Measurements from ENCODE around the gene CST7. TPM values are rescaled to one million over a fixed set of nuclear protein-coding genes. Genes with fewer than 3 reads are reported as not detected.

Gene CST7
- total and polyA plus RNA-seq, 3 donors from 2014 or later = 0.56 to 4.1 TPM; not detected in 1

GRCh38 chr20:24981282-24981681, 32.2 kb downstream of the CST7 start:
- Histone ChIP-seq H3K36me3 (ENCODE audit: low read depth, missing control alignments) (no peaks in the 10 kb centered on the region), H3K4me1 (peaks cover 62% of the 10 kb centered on the region), H3K27ac (peak overlapping the region in 1 of 2 donors; percentile 5), H3K9me3 (no peaks in the 10 kb centered on the region), H3K27me3 (no peaks in the 10 kb centered on the region), H3K4me3 (no peak overlapping the region)
- no peak for DNase-seq
- WGBS, 2 donors = 57 to 65% methylated on average over 4 of the region's 4 CpGs
- TF ChIP-seq POLR2A (IDR thresholded peaks at IDR 0.05) = no peak
- TF ChIP-seq CTCF (IDR thresholded peaks at IDR 0.05) = no peak
- intact Hi-C loops (cut with DNase I; ENCODE audit: low total_unique reads) = no loop called here

GRCh38 chr20:24981790-24982189, 32.7 kb downstream of the CST7 start:
- 81 to 84% methylated on average over 3 of the region's 3 CpGs for WGBS, 2 donors
- no peaks in the 10 kb centered on the region for H3K36me3 ChIP-seq (ENCODE audit: low read depth, missing control alignments)
- H3K4me1 ChIP-seq = peaks cover 64% of the 10 kb centered on the region
- H3K27me3 ChIP-seq = no peaks in the 10 kb centered on the region
- TF ChIP-seq CTCF (IDR thresholded peaks at IDR 0.05) (no peak), POLR2A (IDR thresholded peaks at IDR 0.05) (no peak)
- peak overlapping the region in 1 of 2 donors; percentile 5 for H3K27ac ChIP-seq
- no peak overlapping the region for H3K4me3 ChIP-seq
- no peaks in the 10 kb centered on the region for H3K9me3 ChIP-seq
- intact Hi-C loops (cut with DNase I; ENCODE audit: low total_unique reads) = no loop called here
- DNase-seq = peak; percentile 35

- DNase-seq = peak; percentile 34
Measured at GRCh38 chr20:24983896-24984295, 34.8 kb downstream of the CST7 start.

GRCh38 chr20:24984961-24985640, 36.0 kb downstream of the CST7 start:
- H3K4me3 ChIP-seq = no peak overlapping the region
- TF ChIP-seq POLR2A (IDR thresholded peaks at IDR 0.05) = no peak
- intact Hi-C loops (cut with DNase I; ENCODE audit: low total_unique reads) = no loop called here
- DNase-seq = no peak
- H3K4me1 ChIP-seq = peaks cover 47% of the 10 kb centered on the region
- no peaks in the 10 kb centered on the region for H3K36me3 ChIP-seq (ENCODE audit: low read depth, missing control alignments)
- H3K27ac ChIP-seq = peak overlapping the region; percentile 24 to 46
- H3K27me3 ChIP-seq = no peaks in the 10 kb centered on the region
- 67 to 75% methylated on average over 3 of the region's 3 CpGs for WGBS, 2 donors
- no peaks in the 10 kb centered on the region for H3K9me3 ChIP-seq

More at GRCh38 chr20:24983896-24984295, 34.8 kb downstream of the CST7 start:
- H3K4me3 ChIP-seq = no peak overlapping the region
- WGBS, 2 donors = 68 to 73% methylated on average over 8 of the region's 8 CpGs
- no peaks in the 10 kb centered on the region for H3K36me3 ChIP-seq (ENCODE audit: low read depth, missing control alignments)
- no peaks in the 10 kb centered on the region for H3K27me3 ChIP-seq
- H3K27ac ChIP-seq = peak overlapping the region in 1 of 2 donors; percentile 46
- intact Hi-C loops (cut with DNase I; ENCODE audit: low total_unique reads) = no loop called here
- TF ChIP-seq POLR2A (IDR thresholded peaks at IDR 0.05) (no peak), CTCF (IDR thresholded peaks at IDR 0.05) (no peak)
- no peaks in the 10 kb centered on the region for H3K9me3 ChIP-seq
- H3K4me1 ChIP-seq = peaks cover 47% of the 10 kb centered on the region

GRCh38 chr20:24985802-24986201, 36.7 kb downstream of the CST7 start:
- no peak for DNase-seq
- intact Hi-C loops (cut with DNase I; ENCODE audit: low total_unique reads) = no loop called here
- Histone ChIP-seq H3K9me3 (no peaks in the 10 kb centered on the region), H3K4me3 (no peak overlapping the region), H3K27ac (peak overlapping the region; percentile 25 to 46), H3K36me3 (ENCODE audit: low read depth, missing control alignments) (no peaks in the 10 kb centered on the region), H3K4me1 (peaks cover 43% of the 10 kb centered on the region), H3K27me3 (no peaks in the 10 kb centered on the region)
- 47 to 62% methylated on average over 6 of the region's 6 CpGs for WGBS, 2 donors
- TF ChIP-seq POLR2A (IDR thresholded peaks at IDR 0.05) (no peak), CTCF (IDR thresholded peaks at IDR 0.05) (no peak)

Measured in testis (tissue), 3 donors.